Caco-2 (cell line): ENCODE data around the gene ZNF181. TPM values are rescaled to one million over a fixed set of nuclear protein-coding genes. Genes with fewer than 3 reads are reported as not detected.
A peak's percentile ranks its signal among the peaks of the same experiment; 100 is the strongest.
"Not testable (repeated sequence)": the region's sequence is repeated elsewhere in the genome, so short reads cannot be mapped to it uniquely, and the experiment has no call there.

Experiments
- Bru-seq: library from RNA; stranded (reverse); fragments of 400-500 nt; gene quantifications from one replicate; lab custom pipeline; 2021; lab: Mats Ljungman, UMichigan
- BruChase-seq, 2 experiments: library from RNA; stranded (reverse); fragments of 400-500 nt; gene quantifications; one replicate each; lab custom pipeline; 2021; lab: Mats Ljungman, UMichigan
- BruUV-seq: library from RNA; stranded (reverse); fragments of 400-500 nt; replicated peaks from 2 replicates; lab custom pipeline; 2021; lab: Mats Ljungman, UMichigan
- CTCF ChIA-PET: fragments of 300-600 bp; sonication (Branson Sonifier 250); formaldehyde crosslinking; loops from one replicate; lab custom pipeline; 2022; ENCODE audit warnings: antibody characterized with exemption; lab: Charles Lee
- POLR2A ChIA-PET: fragments of 300-600 bp; sonication (Branson Sonifier 250); formaldehyde crosslinking; loops from one replicate; lab custom pipeline; 2022; ENCODE audit warnings: antibody characterized with exemption; lab: Charles Lee
- DNase-seq, 2 experiments: peaks; one replicate each; pipeline versions ENCODE4 v3.0.0 to v3.0.0-alpha.2; 2020 to 2022
- H3K27me3 ChIP-seq: replicated peaks from 2 replicates; pipeline ENCODE4 v1.6.0; 2011; ENCODE audit warnings: low read length; ENCODE audit not compliant: control insufficient read depth, insufficient read depth
- H3K36me3 ChIP-seq: 2 replicates; pipeline ENCODE4 v1.5.1; 2011; ENCODE audit warnings: low read length; ENCODE audit not compliant: control insufficient read depth, insufficient read depth
- H3K4me1 ChIP-seq: fragments of 250-450 bp; sonication (Bioruptor Pico); 2 replicates; pipeline ENCODE4 v1.5.1; 2020; ENCODE audit warnings: mild to moderate bottlenecking
- H3K4me3 ChIP-seq: 2 replicates; pipeline ENCODE4 v1.5.1; 2011; ENCODE audit warnings: low read depth, mild to moderate bottlenecking, control low read depth, low read length
- H3K9me3 ChIP-seq: fragments of 250-450 bp; sonication (Bioruptor Pico); 2 replicates; pipeline ENCODE4 v1.5.1; 2020; ENCODE audit warnings: mild to moderate bottlenecking, moderate library complexity
- H3K27ac Mint-ChIP-seq: one replicate; pipeline ENCODE4 v1.8.0; 2022; ENCODE audit warnings: mixed read lengths; ENCODE audit not compliant: unreplicated experiment
- H3K27me3 Mint-ChIP-seq: one replicate; pipeline ENCODE4 v1.8.0; 2022; ENCODE audit warnings: mixed read lengths; ENCODE audit not compliant: insufficient read depth, unreplicated experiment
- H3K36me3 Mint-ChIP-seq: one replicate; pipeline ENCODE4 v1.8.0; 2022; ENCODE audit warnings: mild to moderate bottlenecking, mixed read lengths; ENCODE audit not compliant: insufficient read depth, unreplicated experiment
- H3K4me1 Mint-ChIP-seq: one replicate; pipeline ENCODE4 v1.8.0; 2022; ENCODE audit warnings: low read depth, mixed read lengths; ENCODE audit not compliant: unreplicated experiment
- H3K4me3 Mint-ChIP-seq: one replicate; pipeline ENCODE4 v1.8.0; 2022; ENCODE audit warnings: mild to moderate bottlenecking, moderate library complexity, mixed read lengths; ENCODE audit not compliant: unreplicated experiment
- H3K9me3 Mint-ChIP-seq: one replicate; pipeline ENCODE4 v1.8.0; 2022; ENCODE audit warnings: mixed read lengths; ENCODE audit not compliant: unreplicated experiment
- intact Hi-C: fragments of 100-400 bp; cut with micrococcal nuclease; formaldehyde crosslinking; loops from one replicate; pipeline ENCODE4 v1.10.0; 2022; ENCODE audit not compliant: unreplicated experiment
- long read RNA-seq: library from polyadenylated mRNA; stranded (forward); transcript quantifications from one replicate; pipeline ENCODE4 v2.0.0, GENCODE V29; 2022
- total RNA-seq: library from RNA; stranded (reverse); gene quantifications from 2 replicates; pipeline ENCODE4 v1.2.3, GENCODE V29; 2022
- TF ChIP-seq, protein P1 (sequence below), 2 experiments: fragments of 200-600 bp in 1 of 2; IDR thresholded peaks; 1 replicate in 1 of 2; 2 replicates in 1 of 2; pipeline versions ENCODE4 v1.5.1 to v1.8.0; 2011 to 2022; ENCODE audit warnings: antibody characterized with exemption in 1 of 2, control low read depth in 1 of 2, inconsistent platforms in 1 of 2, low read depth in 1 of 2, low read length in 1 of 2, mild to moderate bottlenecking in 1 of 2, moderate library complexity in 1 of 2; ENCODE audit not compliant: insufficient read depth in 1 of 2, severe bottlenecking in 1 of 2, unreplicated experiment in 1 of 2

ZNF181 gene
- total RNA-seq, result 5.4 and 6.2 TPM in 2 replicates
- Bru-seq, nascent RNA, result percentile 71 among the genes with signal in this experiment
- percentile 64 among the genes with signal in this experiment for BruChase-seq, experiment 1, labeled RNA remaining after a 2-hour chase
- percentile 44 among the genes with signal in this experiment for BruChase-seq, experiment 2, labeled RNA remaining after a 6-hour chase
- long read RNA-seq, full-length matches to known transcripts, result 2 of 15 reads
- long read RNA-seq, partial matches to known transcripts, result 4 of 15 reads
- long read RNA-seq, other reads (novel, unspliced or antisense), result 9 of 15 reads

DNA sequence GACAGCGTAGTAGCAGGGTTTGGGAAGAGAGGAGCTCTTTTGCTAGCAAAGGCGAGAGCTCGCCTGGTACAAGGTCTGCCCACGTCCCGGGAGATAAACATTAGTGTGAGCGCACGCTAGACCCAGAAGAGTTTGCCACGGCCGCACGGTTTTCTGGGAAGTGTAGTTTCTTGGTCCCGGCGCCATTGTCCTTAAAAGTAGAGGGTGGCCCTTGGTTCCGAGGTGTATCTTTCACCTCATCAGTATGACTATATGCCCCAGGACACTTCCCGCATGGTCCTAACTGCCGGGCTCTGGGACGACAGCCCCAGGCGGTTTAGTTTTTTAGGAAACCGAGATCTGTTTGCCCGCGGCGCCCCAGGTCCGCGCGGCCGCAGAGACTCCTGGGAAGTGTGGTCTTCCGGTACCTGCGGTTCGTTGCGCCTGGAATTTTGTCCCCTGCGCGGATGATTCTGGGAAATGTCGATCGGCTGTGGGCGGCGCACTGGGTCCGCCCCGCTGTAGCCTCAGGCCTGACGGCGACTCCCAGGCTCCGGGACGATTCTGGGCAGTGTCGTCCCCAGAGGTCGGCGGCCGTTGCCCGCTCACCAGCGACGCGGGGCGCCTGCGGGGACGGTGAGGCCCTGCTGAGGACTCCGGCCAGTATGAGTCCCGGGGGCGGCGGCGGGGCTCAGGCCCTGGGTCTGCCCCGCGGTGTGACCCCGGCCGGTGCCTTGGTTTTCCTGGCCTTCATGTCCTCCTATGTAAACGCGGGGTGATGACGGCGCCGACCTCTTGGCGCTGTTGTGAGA, at the start of gene ZNF181:
TSS of gene ZNF181 (plus strand) at position 498 of the 791 bp plus-strand sequence. CDS start 795 bp downstream, outside the sequence.
- Mint-ChIP-seq H3K27ac (peak within 1 kb of the TSS; percentile 74), H3K9me3 (peaks cover 9% of the 10 kb centered on the region), H3K4me3 (peak within 1 kb of the TSS; percentile 72), H3K4me1 (peaks cover 10% of the 10 kb centered on the region), H3K27me3 (no peaks in the 10 kb centered on the region), H3K36me3 (peaks cover 24% of the 10 kb centered on the region)
- TF ChIP-seq, protein P1, sequence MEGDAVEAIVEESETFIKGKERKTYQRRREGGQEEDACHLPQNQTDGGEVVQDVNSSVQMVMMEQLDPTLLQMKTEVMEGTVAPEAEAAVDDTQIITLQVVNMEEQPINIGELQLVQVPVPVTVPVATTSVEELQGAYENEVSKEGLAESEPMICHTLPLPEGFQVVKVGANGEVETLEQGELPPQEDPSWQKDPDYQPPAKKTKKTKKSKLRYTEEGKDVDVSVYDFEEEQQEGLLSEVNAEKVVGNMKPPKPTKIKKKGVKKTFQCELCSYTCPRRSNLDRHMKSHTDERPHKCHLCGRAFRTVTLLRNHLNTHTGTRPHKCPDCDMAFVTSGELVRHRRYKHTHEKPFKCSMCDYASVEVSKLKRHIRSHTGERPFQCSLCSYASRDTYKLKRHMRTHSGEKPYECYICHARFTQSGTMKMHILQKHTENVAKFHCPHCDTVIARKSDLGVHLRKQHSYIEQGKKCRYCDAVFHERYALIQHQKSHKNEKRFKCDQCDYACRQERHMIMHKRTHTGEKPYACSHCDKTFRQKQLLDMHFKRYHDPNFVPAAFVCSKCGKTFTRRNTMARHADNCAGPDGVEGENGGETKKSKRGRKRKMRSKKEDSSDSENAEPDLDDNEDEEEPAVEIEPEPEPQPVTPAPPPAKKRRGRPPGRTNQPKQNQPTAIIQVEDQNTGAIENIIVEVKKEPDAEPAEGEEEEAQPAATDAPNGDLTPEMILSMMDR (IDR thresholded peaks at IDR 0.05; ENCODE audit: insufficient read depth in 1 of 2, low read depth in 1 of 2, low read length in 1 of 2, severe bottlenecking in 1 of 2, unreplicated experiment in 1 of 2), result no peak
- peak; percentile 93 for DNase-seq
- no TSS peak for BruUV-seq
- H3K4me3 ChIP-seq, result peak within 1 kb of the TSS; percentile 62
- H3K36me3 ChIP-seq, result no peaks in the 10 kb centered on the region
- peaks cover 7% of the 10 kb centered on the region for H3K4me1 ChIP-seq
- H3K9me3 ChIP-seq, result 0 out of 2 replicates have a peak, but pooled peaks cover 4% of the 10 kb centered on the region
- ChIA-PET POLR2A (interaction anchor here (0.9 to 1.6 kb wide), 3 partner anchors 56 to 253 kb away, joined by 3 to 7 read pairs (median 5); partner anchors contain the start of genes SCGB2B2, WTIP, ZNF30 and ZNF302), CTCF (interaction anchor here (0.9 kb wide), 1 partner anchor 21 kb away, joined by 3 read pairs; no protein-coding TSS in a partner anchor)
- H3K27me3 ChIP-seq, result no peaks in the 10 kb centered on the region
- intact Hi-C loops, result loop anchor here (1.0 kb wide), 2 partner anchors 39 to 57 kb away; partner anchors contain the start of genes SCGB2B2, ZNF302 and ZNF599

DNA sequence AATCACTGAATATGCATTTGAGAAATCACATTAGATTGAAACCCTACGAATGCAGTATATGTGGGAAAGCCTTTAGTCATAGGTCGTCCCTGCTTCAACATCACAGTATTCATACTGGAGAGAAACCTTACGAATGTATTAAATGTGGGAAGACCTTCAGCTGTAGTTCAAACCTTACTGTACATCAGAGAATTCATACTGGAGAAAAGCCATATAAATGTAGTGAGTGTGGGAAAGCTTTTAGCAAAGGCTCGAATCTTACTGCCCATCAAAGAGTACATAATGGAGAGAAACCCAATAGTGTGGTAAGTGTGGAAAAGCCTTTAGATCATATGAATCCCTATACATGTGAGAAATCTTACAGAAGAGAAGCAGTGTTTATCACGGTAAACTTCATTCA, 48.8 kb upstream of the ZNF181 start:
- H3K27ac Mint-ChIP-seq, POLR2A ChIA-PET, H3K27me3 ChIP-seq, H3K36me3 ChIP-seq, CTCF ChIA-PET, H3K4me1 ChIP-seq, H3K4me3 ChIP-seq, H3K4me3 Mint-ChIP-seq, H3K4me1 Mint-ChIP-seq, BruUV-seq, intact Hi-C loops, H3K27me3 Mint-ChIP-seq, DNase-seq: not testable (repeated sequence)
- H3K9me3 ChIP-seq, result peaks cover 26% of the 10 kb centered on the region
- Mint-ChIP-seq H3K36me3 (peaks cover 34% of the 10 kb centered on the region), H3K9me3 (peaks cover 58% of the 10 kb centered on the region)

DNA sequence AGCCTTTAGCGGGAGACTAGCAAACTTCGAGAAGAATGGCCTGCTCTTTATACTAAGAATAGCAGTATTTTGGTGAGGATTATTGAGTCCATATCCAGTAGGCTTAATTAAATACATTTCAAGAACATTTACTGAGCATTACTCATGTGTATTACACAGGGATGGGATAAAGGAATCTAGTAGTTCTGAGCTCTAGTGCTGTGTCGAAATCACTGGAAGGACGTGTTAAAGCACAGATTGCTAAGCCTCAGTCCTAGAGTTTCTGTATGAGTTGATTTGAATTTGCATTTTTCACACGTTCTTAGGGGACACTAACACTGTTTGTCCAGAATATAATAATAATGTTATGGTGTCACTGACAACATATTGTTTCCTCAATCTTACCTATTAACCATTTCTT, 47.6 kb upstream of the ZNF181 start:
- Histone ChIP-seq H3K36me3 (peaks cover 4% of the 10 kb centered on the region; the same call in 1 of the 2 replicates), H3K4me1 (no peaks in the 10 kb centered on the region), H3K4me3 (no peak overlapping the region), H3K27me3 (no peaks in the 10 kb centered on the region), H3K9me3 (peaks cover 26% of the 10 kb centered on the region)
- intact Hi-C loops, result no loop called here
- Mint-ChIP-seq H3K36me3 (peaks cover 25% of the 10 kb centered on the region), H3K27me3 (peaks cover 4% of the 10 kb centered on the region), H3K4me3 (no peak overlapping the region), H3K27ac (no peak overlapping the region), H3K9me3 (peaks cover 52% of the 10 kb centered on the region), H3K4me1 (no peaks in the 10 kb centered on the region)
- no peak for DNase-seq
- no TSS peak for BruUV-seq
- ChIA-PET POLR2A (no interaction called here), CTCF (no interaction called here)
- TF ChIP-seq, protein P1 (IDR thresholded peaks at IDR 0.05; ENCODE audit: insufficient read depth in 1 of 2, low read depth in 1 of 2, low read length in 1 of 2, severe bottlenecking in 1 of 2, unreplicated experiment in 1 of 2), result no peak
